RWPE1 (cell line): ENCODE measurements around the gene BAIAP3.

Experiments
- CTCF ChIA-PET: fragments of 350-600 bp; sonication (Branson Sonifier 250); formaldehyde crosslinking; extraction: SDS; loops from one replicate; lab custom pipeline; 2021; lab: Yijun Ruan, JAX
- POLR2A ChIA-PET: fragments of 400-600 bp; formaldehyde crosslinking; extraction: SDS; loops from one replicate; lab custom pipeline; 2020; ENCODE audit warnings: antibody characterized with exemption; ENCODE audit not compliant: low non-redundant PET; lab: Yijun Ruan, JAX
- DNase-seq: peaks from one replicate; pipeline ENCODE4 v3.0.0; 2012; ENCODE audit warnings: low spot score
- H3K27ac ChIP-seq: fragments of 450-650 bp; 2 replicates; pipeline ENCODE4 v1.5.1; 2017
- TF ChIP-seq, protein P1 (sequence below): fragments of 450-650 bp; conservative IDR thresholded peaks from 2 replicates; pipeline ENCODE4 v1.5.1; 2017; ENCODE audit warnings: low read depth, mild to moderate bottlenecking

BAIAP3 gene

GRCh38 chr16:1299868-1300203, 33.6 kb upstream of the BAIAP3 start:
- ChIA-PET CTCF (interaction anchor here (0.6 kb wide), 1 partner anchor 36 kb away, joined by 5 read pairs; no protein-coding TSS in a partner anchor), POLR2A (no interaction called here)
- DNase-seq = no peak
- no peak overlapping the region for H3K27ac ChIP-seq
- TF ChIP-seq, protein P1, sequence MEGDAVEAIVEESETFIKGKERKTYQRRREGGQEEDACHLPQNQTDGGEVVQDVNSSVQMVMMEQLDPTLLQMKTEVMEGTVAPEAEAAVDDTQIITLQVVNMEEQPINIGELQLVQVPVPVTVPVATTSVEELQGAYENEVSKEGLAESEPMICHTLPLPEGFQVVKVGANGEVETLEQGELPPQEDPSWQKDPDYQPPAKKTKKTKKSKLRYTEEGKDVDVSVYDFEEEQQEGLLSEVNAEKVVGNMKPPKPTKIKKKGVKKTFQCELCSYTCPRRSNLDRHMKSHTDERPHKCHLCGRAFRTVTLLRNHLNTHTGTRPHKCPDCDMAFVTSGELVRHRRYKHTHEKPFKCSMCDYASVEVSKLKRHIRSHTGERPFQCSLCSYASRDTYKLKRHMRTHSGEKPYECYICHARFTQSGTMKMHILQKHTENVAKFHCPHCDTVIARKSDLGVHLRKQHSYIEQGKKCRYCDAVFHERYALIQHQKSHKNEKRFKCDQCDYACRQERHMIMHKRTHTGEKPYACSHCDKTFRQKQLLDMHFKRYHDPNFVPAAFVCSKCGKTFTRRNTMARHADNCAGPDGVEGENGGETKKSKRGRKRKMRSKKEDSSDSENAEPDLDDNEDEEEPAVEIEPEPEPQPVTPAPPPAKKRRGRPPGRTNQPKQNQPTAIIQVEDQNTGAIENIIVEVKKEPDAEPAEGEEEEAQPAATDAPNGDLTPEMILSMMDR = no peak

DNA sequence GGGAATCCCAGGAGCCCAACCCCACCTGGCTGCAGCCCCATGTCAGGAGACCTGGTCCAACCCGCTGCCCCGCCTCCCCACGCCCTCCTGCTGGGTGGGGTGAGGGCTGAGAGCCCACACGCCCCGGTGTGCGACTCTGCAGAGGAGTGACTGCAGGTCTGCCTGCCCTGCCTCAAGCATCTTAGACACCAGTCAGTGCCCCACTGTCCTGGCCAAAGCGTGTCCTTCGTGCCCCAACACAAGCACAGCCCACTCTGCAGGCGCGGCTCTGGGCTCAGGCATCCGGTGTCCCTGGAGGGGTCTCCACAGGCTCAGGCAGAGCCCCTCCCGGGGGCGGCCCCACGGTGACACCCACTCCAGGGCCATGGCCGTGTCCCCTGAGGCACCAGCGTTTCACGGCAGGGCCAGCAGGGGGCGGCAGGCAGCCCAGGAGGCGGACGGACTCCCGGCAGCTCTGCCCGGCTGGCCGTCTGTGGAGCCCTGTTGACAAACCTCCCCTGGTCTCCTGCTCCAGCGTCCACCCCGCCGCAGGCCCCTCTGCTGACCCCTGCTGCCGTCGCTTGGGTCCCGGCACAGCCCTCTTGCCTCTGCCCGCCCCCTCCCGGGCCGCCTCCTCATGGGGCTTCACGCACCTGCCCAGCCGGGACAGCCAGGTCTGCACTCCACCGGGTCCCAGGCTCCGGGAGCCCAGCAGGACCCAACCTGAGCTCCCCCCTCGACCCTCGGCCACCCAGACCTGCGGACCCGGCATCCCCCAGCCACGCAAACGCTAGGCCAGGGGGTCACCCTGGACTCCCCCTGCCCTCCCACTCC, 32.6 kb upstream of the BAIAP3 start:
- no peak overlapping the region for H3K27ac ChIP-seq
- DNase-seq = no peak
- TF ChIP-seq, protein P1 = peak; percentile 65
- ChIA-PET POLR2A (no interaction called here), CTCF (interaction anchor here (0.6 to 0.9 kb wide), 3 partner anchors 35 to 385 kb away, joined by 5 read pairs; no protein-coding TSS in a partner anchor)

DNA sequence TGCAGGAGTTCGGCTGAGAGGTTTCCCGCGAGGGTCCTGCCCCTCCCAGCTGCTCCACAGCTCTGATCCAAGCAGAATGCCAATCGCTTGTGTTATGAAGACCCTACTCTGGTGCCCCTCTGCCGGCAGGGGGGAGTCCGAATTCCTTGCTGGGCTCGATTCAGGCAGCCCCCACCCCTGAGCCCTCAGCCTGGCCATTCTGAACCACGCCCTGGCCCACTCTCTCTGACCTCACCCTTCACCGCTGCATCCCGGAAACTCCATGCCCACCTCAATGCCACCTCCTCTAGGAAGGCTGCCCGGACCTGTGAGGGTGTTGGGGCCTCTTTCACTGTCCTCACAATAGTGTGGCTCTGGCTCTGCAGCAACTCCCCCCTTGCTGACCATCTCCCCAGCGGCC, 31.9 kb upstream of the BAIAP3 start:
- H3K27ac ChIP-seq = 0 out of 2 replicates have a peak overlapping the region, but pooled peaks have one; percentile 7
- TF ChIP-seq, protein P1 = no peak
- ChIA-PET POLR2A (no interaction called here), CTCF (interaction anchor here (0.6 to 0.9 kb wide), 2 partner anchors 119 to 385 kb away, joined by 4 to 5 read pairs; no protein-coding TSS in a partner anchor)
- no peak for DNase-seq

- ChIA-PET CTCF (interaction anchor here (0.6 kb wide), 1 partner anchor 55 kb away, joined by 3 read pairs; no protein-coding TSS in a partner anchor), POLR2A (interaction anchor here (0.6 kb wide), 1 partner anchor 14 kb away, joined by 5 read pairs; no protein-coding TSS in a partner anchor)
- DNase-seq = no peak
- peak overlapping the region; percentile 87 for H3K27ac ChIP-seq
- TF ChIP-seq, protein P1 = no peak
Observed at GRCh38 chr16:1305823-1306222, 27.6 kb upstream of the BAIAP3 start.

GRCh38 chr16:1306334-1306733, 27.1 kb upstream of the BAIAP3 start:
- ChIA-PET POLR2A (no interaction called here), CTCF (interaction anchor here (0.6 kb wide), 1 partner anchor 55 kb away, joined by 3 read pairs; no protein-coding TSS in a partner anchor)
- peak overlapping the region; percentile 87 for H3K27ac ChIP-seq
- TF ChIP-seq, protein P1 = no peak
- no peak for DNase-seq

GRCh38 chr16:1308036-1308976, 25.1 kb upstream of the BAIAP3 start:
- TF ChIP-seq, protein P1 = no peak
- POLR2A ChIA-PET = no interaction called here
- peak overlapping the region; percentile 96 for H3K27ac ChIP-seq
- no peak for DNase-seq
- CTCF ChIA-PET = interaction anchor here (0.9 kb wide), 1 partner anchor 13 kb away, joined by 3 read pairs; no protein-coding TSS in a partner anchor
